ENCODE results near the gene BIRC3. TPM values are rescaled to one million over a fixed set of nuclear protein-coding genes. Genes with fewer than 3 reads are reported as not detected.
"Not testable (repeated sequence)": the region's sequence is repeated elsewhere in the genome, so short reads cannot be mapped to it uniquely, and the experiment has no call there.

Gene BIRC3
- polyA plus RNA-seq, 2 of the 4 experiments (the other 2 are of a cell fraction), result 11.3 to 17.5 TPM

DNA sequence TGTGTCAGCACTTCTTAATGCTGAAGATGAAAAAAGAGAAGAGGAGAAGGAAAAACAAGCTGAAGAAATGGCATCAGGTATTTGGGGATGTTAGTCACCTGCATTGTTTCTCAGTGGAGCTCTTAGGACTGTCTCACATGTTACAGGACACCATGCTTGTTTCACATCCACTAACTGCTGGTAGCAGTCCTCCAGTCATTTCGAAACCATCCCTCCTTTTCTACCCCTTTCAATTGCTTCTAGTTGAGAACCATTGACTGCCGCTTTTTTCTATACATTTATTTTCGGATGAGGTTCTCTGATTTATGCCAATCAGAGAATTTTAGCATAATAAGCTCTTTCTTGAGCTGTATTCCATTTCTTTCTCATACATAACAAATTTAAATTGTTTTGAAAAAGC, 51.2 kb downstream of the BIRC3 start:
- ChIA-PET POLR2A (no interaction called here), CTCF (interaction anchor here (0.7 to 5.0 kb wide), 8 partner anchors 14 to 298 kb away, joined by 3 to 60 read pairs (median 4); no protein-coding TSS in a partner anchor)
- WGBS (ENCODE audit: missing lambda C conversion rate), result 94% methylated on average over 3 of the region's 3 CpGs
- H3K27ac ChIP-seq, result no peak overlapping the region
- DNase-seq (ENCODE audit: low read depth in 1 of 2, low spot score in 1 of 2), result no peak
- no peak overlapping the region for H3K4me3 ChIP-seq
- no peak overlapping the region for H3K4me2 ChIP-seq
- no peaks in the 10 kb centered on the region for H3K9me3 ChIP-seq
- ATAC-seq, result no peak
- FAIRE-seq, result no peak
- TF ChIP-seq MAFK (IDR thresholded peaks at IDR 0.05; ENCODE audit: partially characterized antibody), result no peak
- no peak for TF ChIP-seq JUNB (IDR thresholded peaks at IDR 0.05)
- TF ChIP-seq CHD2 (IDR thresholded peaks at IDR 0.05; ENCODE audit: low read length, partially characterized antibody), result no peak
- no peak for TF ChIP-seq CEBPB (IDR thresholded peaks at IDR 0.05)
- TF ChIP-seq POLR2A (IDR thresholded peaks at IDR 0.05; ENCODE audit: low read length), result no peak
- no peak for TF ChIP-seq TFCP2L1 (CRISPR knock-in tag; IDR thresholded peaks at IDR 0.05)
- TF ChIP-seq, protein P1, sequence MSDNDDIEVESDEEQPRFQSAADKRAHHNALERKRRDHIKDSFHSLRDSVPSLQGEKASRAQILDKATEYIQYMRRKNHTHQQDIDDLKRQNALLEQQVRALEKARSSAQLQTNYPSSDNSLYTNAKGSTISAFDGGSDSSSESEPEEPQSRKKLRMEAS (IDR thresholded peaks at IDR 0.05), result no peak
- TF ChIP-seq EHF (CRISPR knock-in tag; IDR thresholded peaks at IDR 0.05), result no peak
- TF ChIP-seq NR3C1 (IDR thresholded peaks at IDR 0.05), result no peak
- TF ChIP-seq GATA3 (IDR thresholded peaks at IDR 0.05; ENCODE audit: borderline replicate concordance), result no peak
- no peak for TF ChIP-seq MAZ (IDR thresholded peaks at IDR 0.05; ENCODE audit: borderline replicate concordance, low read depth, low read length)
- no peak for TF ChIP-seq KDM1A (IDR thresholded peaks at IDR 0.05; ENCODE audit: low read depth)
- TF ChIP-seq, protein P2, sequence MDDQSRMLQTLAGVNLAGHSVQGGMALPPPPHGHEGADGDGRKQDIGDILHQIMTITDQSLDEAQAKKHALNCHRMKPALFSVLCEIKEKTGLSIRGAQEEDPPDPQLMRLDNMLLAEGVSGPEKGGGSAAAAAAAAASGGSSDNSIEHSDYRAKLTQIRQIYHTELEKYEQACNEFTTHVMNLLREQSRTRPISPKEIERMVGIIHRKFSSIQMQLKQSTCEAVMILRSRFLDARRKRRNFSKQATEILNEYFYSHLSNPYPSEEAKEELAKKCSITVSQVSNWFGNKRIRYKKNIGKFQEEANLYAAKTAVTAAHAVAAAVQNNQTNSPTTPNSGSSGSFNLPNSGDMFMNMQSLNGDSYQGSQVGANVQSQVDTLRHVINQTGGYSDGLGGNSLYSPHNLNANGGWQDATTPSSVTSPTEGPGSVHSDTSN (IDR thresholded peaks at IDR 0.05), result no peak
- no peak for TF ChIP-seq ZSCAN20 (CRISPR knock-in tag; IDR thresholded peaks at IDR 0.05)
- H3K4me1 ChIP-seq, result no peaks in the 10 kb centered on the region; the same call in 2 of the 3 replicates

DNA sequence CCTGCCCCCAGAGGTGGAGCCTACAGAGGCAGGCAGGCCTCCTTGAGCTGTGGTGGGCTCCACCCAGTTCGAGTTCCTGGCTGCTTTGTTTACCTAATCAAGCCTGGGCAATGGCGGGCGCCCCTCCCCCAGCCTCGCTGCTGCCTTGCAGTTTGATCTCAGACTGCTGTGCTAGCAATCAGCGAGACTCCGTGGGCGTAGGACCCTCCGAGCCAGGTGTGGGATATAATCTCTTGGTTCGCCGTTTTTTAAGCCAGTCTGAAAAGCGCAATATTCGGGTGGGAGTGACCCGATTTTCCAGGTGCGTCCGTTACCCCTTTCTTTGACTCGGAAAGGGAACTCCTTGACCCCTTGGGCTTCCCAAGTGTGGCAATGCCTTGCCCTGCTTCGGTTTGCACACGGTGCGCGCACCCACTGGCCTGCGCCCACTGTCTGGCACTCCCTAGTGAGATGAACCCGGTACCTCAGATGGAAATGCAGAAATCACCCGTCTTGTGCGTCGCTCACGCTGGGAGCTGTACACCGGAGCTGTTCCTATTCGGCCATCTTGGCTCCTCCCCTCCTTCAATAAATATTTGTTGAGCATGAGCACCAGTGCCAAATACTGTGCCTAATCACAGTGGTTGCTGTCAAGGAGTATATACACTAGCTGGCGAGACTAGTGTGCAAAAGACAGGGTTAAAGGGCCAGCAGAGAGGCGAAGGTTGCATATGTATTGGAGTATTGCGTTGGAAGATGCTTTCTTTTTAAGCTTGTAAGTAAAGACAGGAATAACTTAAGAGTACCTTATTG, 57.5 kb downstream of the BIRC3 start:
- peak in 1 of 2 experiments; percentile 62; a peak in 3 of 6 replicates for ATAC-seq
- POLR2A ChIA-PET, FAIRE-seq, H3K4me1 ChIP-seq, H3K9me3 ChIP-seq: not testable (repeated sequence)
- Histone ChIP-seq H3K27ac (peak overlapping the region; percentile 38 to 77; a peak in 4 of 6 replicates), H3K4me2 (peak overlapping the region; percentile 67), H3K4me3 (peak overlapping the region; percentile 37)
- CTCF ChIA-PET, result interaction anchor here (1.8 kb wide), 1 partner anchor 238 kb away, joined by 4 read pairs; no protein-coding TSS in a partner anchor
- peak in 1 of 2 experiments; percentile 20 for DNase-seq (ENCODE audit: low read depth in 1 of 2, low spot score in 1 of 2)
- WGBS (ENCODE audit: missing lambda C conversion rate), result 59% methylated on average over 27 of the region's 31 CpGs

DNA sequence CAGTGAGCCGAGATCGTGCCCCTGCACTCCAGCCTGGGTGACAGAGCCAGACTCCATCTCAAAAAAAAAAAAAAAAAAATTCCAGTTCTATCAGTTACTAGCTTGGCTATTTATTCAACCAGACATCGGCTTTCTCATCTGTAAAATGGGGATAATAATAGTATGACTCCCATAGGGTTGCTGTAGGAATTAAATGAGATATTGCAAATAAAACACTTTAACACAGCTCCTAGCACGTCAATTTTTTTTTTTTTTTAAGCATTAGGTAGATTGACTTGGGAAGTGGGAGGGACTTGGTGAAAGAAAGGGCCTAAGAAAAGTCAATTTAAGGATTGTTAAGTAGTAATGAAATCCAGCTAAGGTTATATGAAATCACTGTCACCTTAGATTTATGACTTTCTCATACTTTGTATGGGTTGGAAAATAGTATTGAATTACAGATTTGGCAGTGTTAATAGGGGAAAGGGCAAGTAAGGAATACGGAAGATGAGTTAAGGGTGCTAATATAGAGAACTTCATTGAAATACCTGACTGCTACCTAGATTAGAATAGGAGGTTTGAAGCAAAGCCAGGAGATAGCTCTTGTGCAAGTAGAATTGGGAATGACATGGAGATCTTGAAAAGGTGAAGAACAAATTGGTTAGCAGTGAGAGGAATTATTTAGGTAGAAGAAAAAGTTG, 58.6 kb downstream of the BIRC3 start:
- TF ChIP-seq, protein P3, sequence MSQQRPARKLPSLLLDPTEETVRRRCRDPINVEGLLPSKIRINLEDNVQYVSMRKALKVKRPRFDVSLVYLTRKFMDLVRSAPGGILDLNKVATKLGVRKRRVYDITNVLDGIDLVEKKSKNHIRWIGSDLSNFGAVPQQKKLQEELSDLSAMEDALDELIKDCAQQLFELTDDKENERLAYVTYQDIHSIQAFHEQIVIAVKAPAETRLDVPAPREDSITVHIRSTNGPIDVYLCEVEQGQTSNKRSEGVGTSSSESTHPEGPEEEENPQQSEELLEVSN (IDR thresholded peaks at IDR 0.05; ENCODE audit: borderline replicate concordance, low read depth), result no peak
- TF ChIP-seq EHMT2 (IDR thresholded peaks at IDR 0.05; ENCODE audit: low read depth) (no peak), FOXS1 (CRISPR knock-in tag; IDR thresholded peaks at IDR 0.05) (no peak), MAZ (IDR thresholded peaks at IDR 0.05; ENCODE audit: borderline replicate concordance, low read depth, low read length) (no peak)
- TF ChIP-seq, protein P4, sequence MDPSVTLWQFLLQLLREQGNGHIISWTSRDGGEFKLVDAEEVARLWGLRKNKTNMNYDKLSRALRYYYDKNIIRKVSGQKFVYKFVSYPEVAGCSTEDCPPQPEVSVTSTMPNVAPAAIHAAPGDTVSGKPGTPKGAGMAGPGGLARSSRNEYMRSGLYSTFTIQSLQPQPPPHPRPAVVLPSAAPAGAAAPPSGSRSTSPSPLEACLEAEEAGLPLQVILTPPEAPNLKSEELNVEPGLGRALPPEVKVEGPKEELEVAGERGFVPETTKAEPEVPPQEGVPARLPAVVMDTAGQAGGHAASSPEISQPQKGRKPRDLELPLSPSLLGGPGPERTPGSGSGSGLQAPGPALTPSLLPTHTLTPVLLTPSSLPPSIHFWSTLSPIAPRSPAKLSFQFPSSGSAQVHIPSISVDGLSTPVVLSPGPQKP (IDR thresholded peaks at IDR 0.05; ENCODE audit: low read depth, low read length), result no peak

More for the DNA sequence above, 58.6 kb downstream of the BIRC3 start:
- WGBS (ENCODE audit: missing lambda C conversion rate), result 85% methylated on average over 5 of the region's 5 CpGs
- DNase-seq (ENCODE audit: low read depth in 1 of 2, low spot score in 1 of 2) (no peak), FAIRE-seq (no peak), ATAC-seq (no peak)
- Histone ChIP-seq H3K4me1 (0 out of 3 replicates have a peak, but pooled peaks cover 4% of the 10 kb centered on the region), H3K4me3 (no peak overlapping the region), H3K4me2 (no peak overlapping the region), H3K9me3 (no peaks in the 10 kb centered on the region), H3K27ac (no peak overlapping the region)
- ChIA-PET POLR2A (no interaction called here), CTCF (interaction anchor here (0.7 to 1.8 kb wide), 6 partner anchors 9 to 241 kb away, joined by 3 to 6 read pairs (median 4); no protein-coding TSS in a partner anchor)
